Fibroblast of villous mesenchyme (primary cell): Measurements from ENCODE around the gene AMBP. TPM values are rescaled to one million over a fixed set of nuclear protein-coding genes. Genes with fewer than 3 reads are reported as not detected.

Experiments used
- DNase-seq: peaks from one replicate; pipeline ENCODE4 v3.0.0-alpha.2; 2010; ENCODE audit warnings: low read depth
- H3K4me3 ChIP-seq: 2 replicates; pipeline ENCODE4 v1.5.1; 2011; ENCODE audit warnings: low read depth, mild to moderate bottlenecking, low read length
- CTCF ChIP-seq: IDR thresholded peaks from 2 replicates; pipeline ENCODE4 v1.5.1; 2012; ENCODE audit warnings: low read depth, mild to moderate bottlenecking, low read length; ENCODE audit not compliant: insufficient read depth
- total RNA-seq: library from RNA; depleted of rRNA; stranded (reverse); fragments of >200 nt; gene quantifications from 2 replicates; pipeline ENCODE4 v1.2.3, GENCODE V29; 2012

The AMBP gene
- total RNA-seq, 1 donor = not detected

DNA sequence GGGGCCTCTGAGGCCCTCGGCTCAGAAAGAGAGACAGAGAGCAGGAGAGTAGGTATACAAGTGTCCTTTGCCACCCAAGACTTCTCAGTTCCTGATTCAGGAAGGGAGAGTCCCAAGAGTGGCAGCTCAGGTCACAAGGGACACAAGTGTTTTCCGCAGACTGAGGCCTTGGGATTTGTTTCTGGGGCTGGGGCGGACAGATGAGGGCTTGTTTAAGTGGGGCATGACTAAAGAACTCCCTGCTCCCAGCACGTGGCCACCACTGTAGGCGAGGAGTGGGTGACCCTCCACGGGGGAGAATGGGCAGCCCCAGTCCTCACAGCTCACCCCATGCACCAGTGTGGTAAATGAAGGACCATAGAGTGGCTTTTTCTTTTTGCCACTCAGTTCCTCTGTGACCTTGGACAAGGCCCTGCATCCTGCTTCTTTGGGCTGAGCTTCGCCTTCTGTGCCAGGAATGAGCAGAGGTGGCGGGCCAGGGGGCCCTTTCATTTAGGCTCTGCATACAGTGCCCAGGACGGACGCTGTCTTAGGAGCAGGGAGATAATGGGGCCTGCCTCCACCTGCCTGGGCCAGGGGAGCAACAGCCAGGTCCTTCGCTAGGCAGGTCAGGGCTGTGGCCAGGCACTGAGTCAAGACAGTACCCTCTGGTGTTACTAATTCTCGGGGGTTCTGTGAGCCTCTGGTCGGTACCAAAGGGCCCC, 50.8 kb downstream of the AMBP start:
- TF ChIP-seq CTCF = no peak
- H3K4me3 ChIP-seq = no peak overlapping the region
- no peak for DNase-seq

DNA sequence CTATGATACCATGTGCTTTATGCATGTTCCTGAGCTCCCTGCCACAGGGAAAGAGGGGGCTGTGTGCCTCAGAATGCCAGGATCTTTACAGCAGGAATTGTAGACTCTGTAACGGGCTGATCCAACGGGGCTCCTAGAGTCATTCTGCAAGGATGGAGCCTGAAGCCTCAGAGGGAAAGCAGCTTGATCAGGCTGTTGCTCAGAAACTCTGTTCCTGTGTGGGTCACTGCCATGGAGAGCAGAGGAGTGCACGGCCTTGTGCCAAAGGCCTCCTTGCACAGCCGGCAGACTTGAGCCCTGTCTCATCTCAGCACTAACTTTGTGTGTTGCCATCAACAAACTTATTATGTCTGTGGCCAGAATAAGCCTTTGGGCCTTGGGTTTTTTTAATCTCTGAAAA, 51.8 kb downstream of the AMBP start:
- DNase-seq = no peak
- no peak for TF ChIP-seq CTCF
- no peak overlapping the region for H3K4me3 ChIP-seq

DNA sequence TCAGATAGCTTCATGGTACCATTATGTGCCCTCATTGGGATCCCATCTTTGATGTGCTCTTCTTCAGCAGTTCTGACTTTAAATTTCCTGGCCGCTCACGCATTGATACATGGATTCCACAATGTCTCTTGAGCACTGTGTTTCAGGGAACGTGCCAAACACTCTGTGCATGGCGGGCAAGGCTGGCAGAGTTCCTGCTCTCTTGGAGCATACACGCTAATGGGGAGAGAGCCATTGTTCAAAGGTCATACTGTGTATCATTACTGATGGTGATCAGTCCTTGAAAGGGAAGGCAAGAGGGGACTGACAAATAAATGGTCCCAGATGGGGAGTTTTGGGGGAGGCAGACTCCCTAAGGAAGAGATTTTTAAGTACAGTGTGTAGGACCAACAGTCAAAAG, 52.3 kb downstream of the AMBP start:
- H3K4me3 ChIP-seq = no peak overlapping the region
- TF ChIP-seq CTCF = no peak
- no peak for DNase-seq

DNA sequence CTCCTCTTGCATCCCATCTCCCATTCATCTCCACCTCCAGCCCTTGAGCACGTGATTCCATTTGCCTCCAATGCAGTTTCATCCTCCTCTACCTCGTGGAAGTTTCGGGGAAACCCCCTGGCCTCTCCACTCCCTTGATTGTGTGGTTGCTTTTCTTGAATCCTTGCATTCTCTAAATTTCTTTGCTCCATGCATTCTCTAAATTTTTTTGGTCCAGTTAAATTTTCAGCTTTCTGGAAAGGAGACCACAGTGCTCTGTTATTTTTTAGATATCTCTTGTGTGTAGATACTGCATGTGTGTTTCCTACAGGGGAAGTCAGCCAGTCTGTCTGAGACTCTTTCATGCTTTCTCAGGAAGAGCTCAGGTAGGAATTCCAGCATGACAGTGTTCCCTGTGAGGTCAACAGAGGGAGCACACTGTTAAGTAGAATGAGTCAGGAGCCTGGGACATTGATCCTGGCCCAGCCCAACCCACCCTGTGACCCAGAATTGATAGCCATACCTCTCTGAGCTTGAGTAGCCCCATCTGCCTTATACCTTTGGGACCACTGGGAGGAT, 52.8 kb downstream of the AMBP start:
- TF ChIP-seq CTCF = no peak
- no peak overlapping the region for H3K4me3 ChIP-seq
- DNase-seq = no peak

- DNase-seq = no peak
- no peak overlapping the region for H3K4me3 ChIP-seq
- no peak for TF ChIP-seq CTCF
Observed at GRCh38 chr9:114023961-114024360, 54.1 kb downstream of the AMBP start.

- TF ChIP-seq CTCF = no peak
- no peak overlapping the region for H3K4me3 ChIP-seq
- no peak for DNase-seq
Observed at GRCh38 chr9:114021578-114021977, 56.5 kb downstream of the AMBP start.
